ENCODE results near the gene PRKACA. TPM values are rescaled to one million over a fixed set of nuclear protein-coding genes. Genes with fewer than 3 reads are reported as not detected.

The PRKACA gene
- total and polyA plus RNA-seq, 10 of the 15 experiments (the other 5 are each of a cell fraction or from before 2014, with no cell fraction given), result 0.53 to 68.5 (median 11.2) TPM

DNA sequence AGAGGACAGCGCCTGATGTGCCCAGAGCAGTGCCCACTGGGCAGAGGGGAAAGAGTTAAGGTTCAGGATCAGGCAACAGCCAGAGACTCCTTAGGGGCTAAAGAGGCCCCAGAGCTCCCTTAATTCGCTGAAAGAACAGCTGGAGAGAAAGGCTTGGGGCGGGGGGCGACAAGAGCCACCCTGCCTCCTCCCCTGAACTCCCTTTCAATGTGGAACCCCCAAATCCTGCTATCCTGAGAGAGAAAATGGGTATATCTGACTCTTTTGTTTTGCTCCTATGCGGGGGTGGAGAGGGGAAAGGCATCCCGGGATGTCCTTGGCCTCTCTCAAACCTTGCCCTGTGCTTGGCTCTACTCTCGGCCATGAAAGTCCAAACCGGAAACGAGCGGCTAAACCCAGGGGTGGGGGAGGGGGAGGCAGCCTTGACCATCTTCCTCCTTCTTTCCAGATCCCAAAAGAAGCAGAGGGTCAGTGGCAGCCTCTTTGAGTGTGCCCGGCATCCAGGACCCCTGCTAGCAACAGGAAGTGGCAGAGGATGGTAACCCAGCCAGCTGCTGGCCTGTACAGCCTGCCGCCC, 4.7 kb downstream of the PRKACA start:
- Histone ChIP-seq H3K4me2 (ENCODE audit: control insufficient read depth, insufficient read depth) (no peak overlapping the region), H3K27me3 (replicated peaks in 1 of 2; ENCODE audit: control insufficient read depth in 2 of 2, insufficient read depth in 2 of 2, low read length in 1 of 2) (no peaks in the 10 kb centered on the region), H3K27ac (ENCODE audit: control insufficient read depth, insufficient read depth) (no peak overlapping the region), H3K9me3 (replicated peaks; ENCODE audit: control insufficient read depth, insufficient read depth, low read length) (no peaks in the 10 kb centered on the region), H3K9ac (ENCODE audit: control insufficient read depth, insufficient read depth, low read length) (no peak overlapping the region), H3K4me3 (no peak overlapping the region), H4K20me1 (ENCODE audit: control insufficient read depth, insufficient read depth) (no peaks in the 10 kb centered on the region), H3K4me1 (ENCODE audit: control insufficient read depth, insufficient read depth, low read length) (peaks cover 8% of the 10 kb centered on the region), H3K36me3 (ENCODE audit: control insufficient read depth in 2 of 2, insufficient read depth in 2 of 2, low read length in 1 of 2) (no peaks in the 10 kb centered on the region), H2AFZ (ENCODE audit: control insufficient read depth, low read depth, low read length) (no peak overlapping the region), H3K79me2 (ENCODE audit: control insufficient read depth, insufficient read depth, low read length) (peaks cover 8% of the 10 kb centered on the region)
- ChIA-PET RAD21 (ENCODE audit: unreplicated experiment) (interaction anchor here (0.8 to 2.0 kb wide), 2 partner anchors 39 to 54 kb away, joined by 3 to 9 read pairs; no protein-coding TSS in a partner anchor), POLR2A (interaction anchor here (0.6 to 2.3 kb wide), 3 partner anchors 8 to 22 kb away, joined by 3 to 8 read pairs (median 3); no protein-coding TSS in a partner anchor), SMC1A (ENCODE audit: uncharacterized antibody, unreplicated experiment) (no interaction called here), CTCF (interaction anchor here (2.3 to 5.3 kb wide), 5 partner anchors 16 to 232 kb away, joined by 5 to 38 read pairs (median 31); partner anchors contain the start of gene MISP3)
- ATAC-seq, result no peak
- intact Hi-C loops (cut with micrococcal nuclease; ENCODE audit: unreplicated experiment), result no loop called here
- FAIRE-seq, result no peak
- no peak for DNase-seq (ENCODE audit: low read depth, low spot score)
- TF ChIP-seq MLLT1 (IDR thresholded peaks at IDR 0.05) (no peak), POLR2AphosphoS2 (IDR thresholded peaks at IDR 0.05; ENCODE audit: low read depth, low read length) (no peak), ZNF274 (IDR thresholded peaks at IDR 0.05; ENCODE audit: insufficient read depth, insufficient read length) (no peak)
- 91% methylated on average over 12 of the region's 12 CpGs for WGBS (ENCODE audit: insufficient coverage, insufficient replicate concordance, low lambda C conversion rate, missing lambda C conversion rate)
- BruUV-seq (replicated peaks), result no TSS peak
- in situ Hi-C loops (cut with MboI), result no loop called here

Data from GM12878 (cell line).